Endometrial microvascular endothelial cells (primary cell): Measurements from ENCODE around the gene LDB3. TPM values are rescaled to one million over a fixed set of nuclear protein-coding genes. Genes with fewer than 3 reads are reported as not detected.

Experiments used
- in situ Hi-C: cut with HindIII; loops from 2 replicates; pipeline ENCODE4 v1.10.0; 2017; ENCODE audit warnings: low sequenced_read_pairs, low pct_unique_long_range_greater_than_20kb; ENCODE audit errors: inconsistent ontology term
- total RNA-seq: library from RNA; depleted of rRNA; stranded (reverse); fragments of >200 nt; gene quantifications from one replicate; pipeline ENCODE4 v1.2.3, GENCODE V29; 2015; ENCODE audit errors: inconsistent ontology term

Gene LDB3
- total RNA-seq, 1 donor from 2014 or later, result not detected

GRCh38 chr10:86770412-86770960, 102.2 kb downstream of the LDB3 start:
- in situ Hi-C loops, result no loop called here

- in situ Hi-C loops, result no loop called here
These were observed 105.2 kb downstream of the LDB3 start for GRCh38 chr10:86773498-86773897.

- in situ Hi-C loops, result no loop called here
These were observed 107.0 kb downstream of the LDB3 start for GRCh38 chr10:86775056-86775869.

GRCh38 chr10:86775870-86776180, 107.5 kb downstream of the LDB3 start:
- in situ Hi-C loops, result no loop called here

GRCh38 chr10:86779220-86780017, 111.1 kb downstream of the LDB3 start:
- in situ Hi-C loops, result no loop called here

- in situ Hi-C loops, result no loop called here
These were observed 114.5 kb downstream of the LDB3 start for GRCh38 chr10:86782701-86783418.

GRCh38 chr10:86785037-86785436, 116.7 kb downstream of the LDB3 start:
- in situ Hi-C loops, result no loop called here

Other genes with a start within 250 kb of the LDB3 start
- gene WAPL, start 146.7 kb upstream of the LDB3 start, total RNA-seq, result 31.8 TPM
- not detected for gene OPN4, start 14.0 kb upstream of the LDB3 start, total RNA-seq
- 0.28 TPM for gene BMPR1A, start 88.1 kb downstream of the LDB3 start, total RNA-seq